ENCODE data around the gene RPS19. TPM values are rescaled to one million over a fixed set of nuclear protein-coding genes. Genes with fewer than 3 reads are reported as not detected.
A peak's percentile ranks its signal among the peaks of the same experiment; 100 is the strongest.

The RPS19 gene
- total RNA-seq, 1 experiment from 2014 or later, result 2,593 TPM

DNA sequence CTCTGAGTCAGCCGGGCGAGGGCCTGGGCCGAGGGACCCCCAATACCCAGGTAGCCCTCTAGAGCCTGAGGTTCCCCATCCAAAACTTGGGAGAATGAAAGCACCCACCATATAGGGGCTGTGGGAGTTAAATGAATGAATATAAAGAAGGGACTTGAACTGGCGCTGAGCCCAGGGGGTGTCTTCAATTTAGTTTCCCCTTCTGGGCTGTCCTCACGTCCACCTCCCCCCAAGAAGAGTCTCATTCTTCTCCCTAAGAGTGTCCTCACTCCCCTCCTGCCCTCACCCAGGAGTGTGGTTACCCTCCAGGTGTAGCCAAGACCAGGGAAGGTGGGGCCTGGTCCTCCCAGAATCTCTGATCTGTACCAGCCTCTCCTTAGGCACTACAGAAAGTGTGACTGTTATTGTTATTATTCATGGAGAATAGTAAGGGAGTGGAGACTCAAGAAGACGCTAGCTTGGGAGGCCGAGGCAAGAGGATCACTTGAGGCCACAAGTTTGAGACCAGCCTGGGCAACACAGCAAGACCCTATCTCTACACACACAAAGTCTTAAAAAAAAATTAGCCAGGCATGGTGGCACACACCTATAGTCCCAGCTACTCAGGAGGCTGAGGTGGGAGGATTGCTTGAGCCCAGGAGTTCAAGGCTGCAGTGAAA is 19.7 kb downstream of the RPS19 start:
- Histone ChIP-seq H3K36me3 (ENCODE audit: low read depth) (no peaks in the 10 kb centered on the region), H3K4me3 (no peak overlapping the region), H3K4me1 (replicated peaks; ENCODE audit: insufficient read depth) (no peaks in the 10 kb centered on the region; the same call in 1 of the 2 replicates), H2AFZ (no peak overlapping the region), H4K20me1 (ENCODE audit: insufficient read depth) (no peaks in the 10 kb centered on the region), H3K9me2 (ENCODE audit: insufficient read depth) (no peaks in the 10 kb centered on the region), H3K79me2 (ENCODE audit: low read depth) (peaks cover 10% of the 10 kb centered on the region), H3F3A (ENCODE audit: insufficient read depth, low read depth) (peaks cover 18% of the 10 kb centered on the region), H3K9me3 (ENCODE audit: insufficient read depth, low read depth) (no peaks in the 10 kb centered on the region), H3K27ac (no peak overlapping the region), H3K4me2 (no peak overlapping the region), H3K27me3 (ENCODE audit: insufficient read depth, low read depth) (no peaks in the 10 kb centered on the region)
- DNase-seq, result no peak
- no TSS peak for BruUV-seq (replicated peaks)
- no peak for TF ChIP-seq EZH2 (IDR thresholded peaks at IDR 0.05; ENCODE audit: low read depth)
- TF ChIP-seq, protein P1, sequence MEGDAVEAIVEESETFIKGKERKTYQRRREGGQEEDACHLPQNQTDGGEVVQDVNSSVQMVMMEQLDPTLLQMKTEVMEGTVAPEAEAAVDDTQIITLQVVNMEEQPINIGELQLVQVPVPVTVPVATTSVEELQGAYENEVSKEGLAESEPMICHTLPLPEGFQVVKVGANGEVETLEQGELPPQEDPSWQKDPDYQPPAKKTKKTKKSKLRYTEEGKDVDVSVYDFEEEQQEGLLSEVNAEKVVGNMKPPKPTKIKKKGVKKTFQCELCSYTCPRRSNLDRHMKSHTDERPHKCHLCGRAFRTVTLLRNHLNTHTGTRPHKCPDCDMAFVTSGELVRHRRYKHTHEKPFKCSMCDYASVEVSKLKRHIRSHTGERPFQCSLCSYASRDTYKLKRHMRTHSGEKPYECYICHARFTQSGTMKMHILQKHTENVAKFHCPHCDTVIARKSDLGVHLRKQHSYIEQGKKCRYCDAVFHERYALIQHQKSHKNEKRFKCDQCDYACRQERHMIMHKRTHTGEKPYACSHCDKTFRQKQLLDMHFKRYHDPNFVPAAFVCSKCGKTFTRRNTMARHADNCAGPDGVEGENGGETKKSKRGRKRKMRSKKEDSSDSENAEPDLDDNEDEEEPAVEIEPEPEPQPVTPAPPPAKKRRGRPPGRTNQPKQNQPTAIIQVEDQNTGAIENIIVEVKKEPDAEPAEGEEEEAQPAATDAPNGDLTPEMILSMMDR (conservative IDR thresholded peaks at IDR 0.05), result no peak
- POLR2A ChIA-PET (ENCODE audit: unreplicated experiment), result no interaction called here
- CTCF ChIA-PET, result no interaction called here
- intact Hi-C loops (cut with micrococcal nuclease; ENCODE audit: unreplicated experiment), result no loop called here

DNA sequence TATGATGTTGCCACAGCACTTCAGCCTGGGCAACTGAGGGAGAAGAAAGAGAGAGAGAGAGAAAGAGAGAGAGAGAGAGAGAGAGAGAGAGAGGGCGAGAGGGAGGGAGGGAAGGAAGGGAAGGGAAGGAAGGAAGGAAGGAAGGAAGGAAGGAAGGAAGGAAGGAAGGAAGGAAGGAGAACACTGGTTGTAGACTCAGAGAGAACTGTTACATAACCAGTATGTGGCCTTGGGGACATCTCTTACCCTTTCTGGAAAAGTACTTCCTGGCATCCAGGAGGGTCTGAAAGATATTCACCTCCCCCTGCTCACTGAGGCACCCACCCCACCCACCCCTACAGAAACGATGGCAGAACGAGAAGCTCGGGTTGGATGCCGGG is 20.3 kb downstream of the RPS19 start:
- H2AFZ ChIP-seq, result no peak overlapping the region
- no peak for DNase-seq
- BruUV-seq (replicated peaks), result no TSS peak
- no peak overlapping the region for H3K4me3 ChIP-seq
- H3K9me3 ChIP-seq (ENCODE audit: insufficient read depth, low read depth), result no peaks in the 10 kb centered on the region
- no peaks in the 10 kb centered on the region for H3K9me2 ChIP-seq (ENCODE audit: insufficient read depth)
- peaks cover 15% of the 10 kb centered on the region for H3K79me2 ChIP-seq (ENCODE audit: low read depth)
- intact Hi-C loops (cut with micrococcal nuclease; ENCODE audit: unreplicated experiment), result no loop called here
- H3K4me2 ChIP-seq, result no peak overlapping the region
- ChIA-PET POLR2A (ENCODE audit: unreplicated experiment) (no interaction called here), CTCF (no interaction called here)
- no peak for TF ChIP-seq EZH2 (IDR thresholded peaks at IDR 0.05; ENCODE audit: low read depth)
- TF ChIP-seq, protein P1 (conservative IDR thresholded peaks at IDR 0.05), result no peak
- no peaks in the 10 kb centered on the region; the same call in none of the 2 replicates for H3K4me1 ChIP-seq (replicated peaks; ENCODE audit: insufficient read depth)
- H4K20me1 ChIP-seq (ENCODE audit: insufficient read depth), result no peaks in the 10 kb centered on the region
- no peaks in the 10 kb centered on the region for H3K36me3 ChIP-seq (ENCODE audit: low read depth)
- H3K27ac ChIP-seq, result no peak overlapping the region
- no peaks in the 10 kb centered on the region for H3K27me3 ChIP-seq (ENCODE audit: insufficient read depth, low read depth)
- H3F3A ChIP-seq (ENCODE audit: insufficient read depth, low read depth), result peaks cover 18% of the 10 kb centered on the region

DNA sequence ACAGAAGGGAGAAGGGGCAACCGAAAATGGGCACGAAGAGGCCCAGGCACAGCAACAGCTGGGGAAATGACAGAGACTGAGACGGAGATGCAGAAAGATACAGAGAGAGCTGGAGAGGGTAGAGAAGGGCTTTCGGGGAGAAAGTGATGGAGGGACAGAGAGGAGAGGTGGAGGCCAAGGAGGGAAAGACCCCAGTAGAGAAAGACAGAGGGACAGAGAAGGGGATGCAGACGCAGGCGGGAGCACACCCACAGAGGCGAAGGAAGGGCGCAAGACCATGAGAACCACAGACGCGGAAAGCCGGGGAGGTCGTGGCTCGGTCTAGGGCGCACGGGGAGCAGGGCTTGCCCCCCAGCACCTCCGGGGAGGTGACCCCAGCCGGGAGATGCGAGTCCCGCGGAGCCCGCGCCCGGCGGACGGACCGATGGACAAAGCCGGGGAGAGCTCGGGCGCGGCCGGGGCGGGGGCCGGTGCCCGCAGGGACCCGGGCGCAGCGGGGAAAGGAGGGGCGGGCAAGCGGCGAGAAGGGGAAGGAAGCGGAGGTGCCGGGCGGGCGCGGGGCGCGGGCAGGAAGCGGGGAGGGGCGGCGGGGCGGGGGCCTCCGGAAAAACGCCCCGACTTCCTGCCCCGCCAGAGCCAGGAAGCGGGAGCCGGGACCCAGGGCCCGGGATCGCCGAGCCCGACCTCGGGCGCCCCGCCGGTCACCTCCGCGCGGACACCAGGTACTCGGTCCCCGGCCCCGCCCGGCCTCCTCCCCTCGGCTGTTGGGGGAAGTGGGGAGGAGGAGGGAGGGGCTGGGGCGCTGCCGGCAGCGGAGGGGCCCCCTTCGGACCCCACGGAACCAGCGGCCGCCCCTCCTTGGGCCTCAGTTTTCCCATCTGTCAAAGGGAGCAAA is 22.8 kb downstream of the RPS19 start, which contains the start of gene ARHGEF1:
Gene ARHGEF1, plus strand, starts transcription at position 617 of the 895 bp plus-strand sequence. CDS start 4,899 bp downstream, outside the sequence.
- no peak within 1 kb of the TSS for H3K27ac ChIP-seq
- peak in 1 of 2 experiments; percentile 43 for DNase-seq
- no peaks in the 10 kb centered on the region; the same call in 1 of the 2 replicates for H3K36me3 ChIP-seq (ENCODE audit: low read depth)
- H3K27me3 ChIP-seq (ENCODE audit: insufficient read depth, low read depth), result no peaks in the 10 kb centered on the region
- TF ChIP-seq EZH2 (IDR thresholded peaks at IDR 0.05; ENCODE audit: low read depth), result no peak
- TF ChIP-seq, protein P1 (conservative IDR thresholded peaks at IDR 0.05), result no peak
- H3K4me1 ChIP-seq (replicated peaks; ENCODE audit: insufficient read depth), result peaks cover 23% of the 10 kb centered on the region
- no peaks in the 10 kb centered on the region for H3K9me2 ChIP-seq (ENCODE audit: insufficient read depth)
- TSS peak; percentile 7 for BruUV-seq (replicated peaks)
- H2AFZ ChIP-seq, result peak within 1 kb of the TSS; percentile 94
- ChIA-PET POLR2A (ENCODE audit: unreplicated experiment) (no interaction called here), CTCF (interaction anchor here (0.6 kb wide), 1 partner anchor 18 kb away, joined by 7 read pairs; no protein-coding TSS in a partner anchor)
- peak within 1 kb of the TSS; percentile 82 for H3K4me2 ChIP-seq
- H3K4me3 ChIP-seq, result peak within 1 kb of the TSS; percentile 83
- no peaks in the 10 kb centered on the region for H4K20me1 ChIP-seq (ENCODE audit: insufficient read depth)
- intact Hi-C loops (cut with micrococcal nuclease; ENCODE audit: unreplicated experiment), result no loop called here
- no peaks in the 10 kb centered on the region for H3K9me3 ChIP-seq (ENCODE audit: insufficient read depth, low read depth)
- peaks cover 29% of the 10 kb centered on the region for H3F3A ChIP-seq (ENCODE audit: insufficient read depth, low read depth)
- peaks cover 35% of the 10 kb centered on the region for H3K79me2 ChIP-seq (ENCODE audit: low read depth)

All from PC-9 (cell line).